Esophagus muscularis mucosa (tissue), 4 donors: ENCODE results near the gene UGGT1. TPM values are rescaled to one million over a fixed set of nuclear protein-coding genes. Genes with fewer than 3 reads are reported as not detected.

Experiments
- DNase-seq: peaks from one replicate; pipeline ENCODE4 v3.0.0-alpha.2; 2017; ENCODE audit errors: extremely low spot score
- H3K27ac ChIP-seq, 4 donors: fragments of 200-600 bp; sonication (generic); replicated peaks in 1 of 4; 1 replicate in 3 of 4; 2 replicates in 1 of 4; pipeline ENCODE4 v1.5.1; 2016 to 2019; ENCODE audit warnings: mild to moderate bottlenecking in 1 of 4
- H3K27me3 ChIP-seq, 4 donors: fragments of 200-600 bp; sonication (generic); one replicate each; pipeline versions ENCODE4 v1.5.1 to v1.6.0; 2016 to 2019
- H3K36me3 ChIP-seq, 4 donors: fragments of 200-600 bp; sonication (generic); one replicate each; pipeline ENCODE4 v1.5.1; 2016 to 2019
- H3K4me1 ChIP-seq, 4 donors: fragments of 200-600 bp; sonication (generic); one replicate each; pipeline ENCODE4 v1.5.1; 2016 to 2019
- H3K4me3 ChIP-seq, 4 donors: fragments of 200-600 bp; sonication (generic); 1 replicate in 2 of 4; 2 replicates in 2 of 4; pipeline ENCODE4 v1.5.1; 2016 to 2019; ENCODE audit warnings: mild to moderate bottlenecking in 4 of 4, moderate library complexity in 1 of 4
- H3K9me3 ChIP-seq, 4 donors: fragments of 200-600 bp; sonication (generic); 1 replicate in 3 of 4; 2 replicates in 1 of 4; pipeline ENCODE4 v1.5.1; 2016 to 2019
- CTCF ChIP-seq, 3 experiments: fragments of 200-600 bp in 2 of 3; fragments of 450-650 bp in 1 of 3; sonication (generic) in 2 of 3; IDR thresholded peaks; one replicate each; pipeline ENCODE4 v1.5.1; 2017 to 2019; ENCODE audit warnings: antibody characterized with exemption in 3 of 3, mild to moderate bottlenecking in 2 of 3, moderate library complexity in 1 of 3
- EP300 ChIP-seq: sonication (generic); formaldehyde crosslinking; IDR thresholded peaks from one replicate; pipeline ENCODE4 v1.6.1; 2017; ENCODE audit warnings: antibody characterized with exemption
- POLR2A ChIP-seq: fragments of 450-650 bp; IDR thresholded peaks from one replicate; pipeline ENCODE4 v1.6.1; 2017; ENCODE audit warnings: antibody characterized with exemption, moderate library complexity, mild to moderate bottlenecking, low read depth
- POLR2AphosphoS5 ChIP-seq, 2 donors: sonication (generic); formaldehyde crosslinking; IDR thresholded peaks; one replicate each; pipeline ENCODE4 v1.6.1; 2017; ENCODE audit warnings: antibody characterized with exemption in 2 of 2
- WGBS: methylation state at CpG from one replicate; pipeline ENCODE4 v1.1.5; 2018; 5-methylcytosine and 5-hydroxymethylcytosine counted together
- intact Hi-C: fragments of 100-400 bp; cut with DNase I; formaldehyde crosslinking; loops from one replicate; pipeline ENCODE4 v1.15.1; 2023
- total RNA-seq, 4 donors: library from RNA; depleted of rRNA; stranded (reverse); fragments of >200 nt; gene quantifications; one replicate each; pipeline versions ENCODE4 v1.1.0 to v1.2.1, GENCODE V29; 2016

The UGGT1 gene
- total RNA-seq, 4 donors from 2014 or later = 27.0 to 32.4 (median 27.6) TPM

GRCh38 chr2:128219891-128220290 is 128.9 kb downstream of the UGGT1 start:
- H3K9me3 ChIP-seq = no peaks in the 10 kb centered on the region
- TF ChIP-seq POLR2A = no peak
- TF ChIP-seq POLR2AphosphoS5 (IDR thresholded peaks at IDR 0.05) = no peak
- TF ChIP-seq EP300 = no peak
- TF ChIP-seq CTCF (IDR thresholded peaks at IDR 0.05) = no peak
- no peak overlapping the region for H3K27ac ChIP-seq
- H3K36me3 ChIP-seq = no peaks in the 10 kb centered on the region
- WGBS = 74% methylated on average over 8 of the region's 8 CpGs
- intact Hi-C loops = no loop called here
- H3K4me1 ChIP-seq = no peaks in the 10 kb centered on the region
- H3K27me3 ChIP-seq = no peaks in the 10 kb centered on the region
- no peak overlapping the region for H3K4me3 ChIP-seq
- DNase-seq = no peak

- intact Hi-C loops = no loop called here
- no peak for DNase-seq
- H3K4me3 ChIP-seq = no peak overlapping the region
- TF ChIP-seq EP300 = no peak
- no peak for TF ChIP-seq POLR2A
- no peak for TF ChIP-seq CTCF (IDR thresholded peaks at IDR 0.05)
- no peak for TF ChIP-seq POLR2AphosphoS5 (IDR thresholded peaks at IDR 0.05)
- H3K27me3 ChIP-seq = no peaks in the 10 kb centered on the region
- H3K27ac ChIP-seq = no peak overlapping the region
- H3K4me1 ChIP-seq = peaks cover 0 to 13% (median 7%) of the 10 kb centered on the region in 4 donors
- no peaks in the 10 kb centered on the region for H3K36me3 ChIP-seq
- H3K9me3 ChIP-seq = no peaks in the 10 kb centered on the region
- WGBS = 100% methylated on average over 1 of the region's 1 CpG
Measured at GRCh38 chr2:128227862-128228261, 136.9 kb downstream of the UGGT1 start.

- TF ChIP-seq EP300 = no peak
- TF ChIP-seq POLR2A = no peak
- no peak for TF ChIP-seq CTCF (IDR thresholded peaks at IDR 0.05)
- no peak for TF ChIP-seq POLR2AphosphoS5 (IDR thresholded peaks at IDR 0.05)
- Histone ChIP-seq H3K27me3 (no peaks in the 10 kb centered on the region), H3K27ac (no peak overlapping the region), H3K36me3 (no peaks in the 10 kb centered on the region), H3K9me3 (no peaks in the 10 kb centered on the region), H3K4me1 (peaks cover 0 to 18% (median 14%) of the 10 kb centered on the region in 4 donors), H3K4me3 (no peak overlapping the region)
- no peak for DNase-seq
- intact Hi-C loops = no loop called here
Measured at GRCh38 chr2:128228894-128229293, 137.9 kb downstream of the UGGT1 start.

- peak; percentile 94 for DNase-seq
- Histone ChIP-seq H3K4me1 (peaks cover 8 to 36% (median 29%) of the 10 kb centered on the region in 4 donors), H3K27me3 (no peaks in the 10 kb centered on the region), H3K36me3 (no peaks in the 10 kb centered on the region), H3K27ac (peak overlapping the region; percentile 68 to 77 (median 73)), H3K4me3 (peak overlapping the region; percentile 61 to 88 (median 78)), H3K9me3 (no peaks in the 10 kb centered on the region)
- WGBS = under 1% methylated on average over 32 of the region's 84 CpGs
- intact Hi-C loops = loop anchor here (2.0 to 10.0 kb wide), 3 partner anchors 36 to 72 kb away; no protein-coding TSS in a partner anchor
- TF ChIP-seq POLR2A (no peak), POLR2AphosphoS5 (IDR thresholded peaks at IDR 0.05) (peak in 1 of 2 donors; percentile 51), EP300 (no peak), CTCF (IDR thresholded peaks at IDR 0.05) (peak; percentile 84 to 95 (median 91))
Measured at GRCh38 chr2:128232965-128233789, 142.2 kb downstream of the UGGT1 start.
